ENCODE results near the gene OXCT1.

Gene OXCT1

GRCh38 chr5:41795125-41795524 lies 75.1 kb downstream of the OXCT1 start:
- H3K27me3 ChIP-seq (replicated peaks; ENCODE audit: control insufficient read depth, insufficient read depth, low read length): no peaks in the 10 kb centered on the region
- H3K4me3 ChIP-seq (replicated peaks; ENCODE audit: low read depth, low read length): no peak overlapping the region
- peaks cover 2% of the 10 kb centered on the region for H3K36me3 ChIP-seq (ENCODE audit: control insufficient read depth, insufficient read depth, low read length)
- TF ChIP-seq CTCF (IDR thresholded peaks at IDR 0.05; ENCODE audit: insufficient read depth, low read length, poor library complexity, severe bottlenecking): no peak
- DNase-seq (ENCODE audit: extremely low read depth, insufficient read length): no peak

- no peak for DNase-seq (ENCODE audit: extremely low read depth, insufficient read length)
- Histone ChIP-seq H3K36me3 (ENCODE audit: control insufficient read depth, insufficient read depth, low read length) (peaks cover 2% of the 10 kb centered on the region), H3K4me3 (replicated peaks; ENCODE audit: low read depth, low read length) (no peak overlapping the region), H3K27me3 (replicated peaks; ENCODE audit: control insufficient read depth, insufficient read depth, low read length) (no peaks in the 10 kb centered on the region)
- TF ChIP-seq CTCF (IDR thresholded peaks at IDR 0.05; ENCODE audit: insufficient read depth, low read length, poor library complexity, severe bottlenecking): no peak
Observed at GRCh38 chr5:41794471-41794870, 75.8 kb downstream of the OXCT1 start.

GRCh38 chr5:41793141-41793770 lies 77.0 kb downstream of the OXCT1 start:
- Histone ChIP-seq H3K36me3 (ENCODE audit: control insufficient read depth, insufficient read depth, low read length) (peaks cover 2% of the 10 kb centered on the region), H3K4me3 (replicated peaks; ENCODE audit: low read depth, low read length) (no peak overlapping the region), H3K27me3 (replicated peaks; ENCODE audit: control insufficient read depth, insufficient read depth, low read length) (no peaks in the 10 kb centered on the region)
- TF ChIP-seq CTCF (IDR thresholded peaks at IDR 0.05; ENCODE audit: insufficient read depth, low read length, poor library complexity, severe bottlenecking): no peak
- no peak for DNase-seq (ENCODE audit: extremely low read depth, insufficient read length)

GRCh38 chr5:41790038-41790776 lies 80.0 kb downstream of the OXCT1 start:
- TF ChIP-seq CTCF (IDR thresholded peaks at IDR 0.05; ENCODE audit: insufficient read depth, low read length, poor library complexity, severe bottlenecking): no peak
- no peak overlapping the region for H3K4me3 ChIP-seq (replicated peaks; ENCODE audit: low read depth, low read length)
- H3K36me3 ChIP-seq (ENCODE audit: control insufficient read depth, insufficient read depth, low read length): no peaks in the 10 kb centered on the region; the same call in 1 of the 2 replicates
- no peaks in the 10 kb centered on the region for H3K27me3 ChIP-seq (replicated peaks; ENCODE audit: control insufficient read depth, insufficient read depth, low read length)
- DNase-seq (ENCODE audit: extremely low read depth, insufficient read length): no peak

GRCh38 chr5:41789434-41789833 lies 80.8 kb downstream of the OXCT1 start:
- DNase-seq (ENCODE audit: extremely low read depth, insufficient read length): no peak

More at GRCh38 chr5:41789434-41789833, 80.8 kb downstream of the OXCT1 start:
- Histone ChIP-seq H3K27me3 (replicated peaks; ENCODE audit: control insufficient read depth, insufficient read depth, low read length) (no peaks in the 10 kb centered on the region), H3K36me3 (ENCODE audit: control insufficient read depth, insufficient read depth, low read length) (no peaks in the 10 kb centered on the region; the same call in 1 of the 2 replicates), H3K4me3 (replicated peaks; ENCODE audit: low read depth, low read length) (no peak overlapping the region)
- no peak for TF ChIP-seq CTCF (IDR thresholded peaks at IDR 0.05; ENCODE audit: insufficient read depth, low read length, poor library complexity, severe bottlenecking)

Measured in GM06990 (cell line).